Right atrium auricular region (tissue), 2 donors: ENCODE results near the gene SCYGR2. TPM values are rescaled to one million over a fixed set of nuclear protein-coding genes. Genes with fewer than 3 reads are reported as not detected.

ENCODE experiments used
- DNase-seq: peaks from one replicate; pipeline ENCODE4 v3.0.0-alpha.2; 2019; ENCODE audit warnings: low spot score
- H3K27ac ChIP-seq, 2 donors: fragments of 200-600 bp; sonication (generic); 1 replicate in 1 of 2; 2 replicates in 1 of 2; pipeline ENCODE4 v1.5.1; 2016 to 2019
- H3K27me3 ChIP-seq, 2 donors: fragments of 200-600 bp; sonication (generic); one replicate each; pipeline versions ENCODE4 v1.5.1 to v1.6.0; 2017 to 2019
- H3K36me3 ChIP-seq: fragments of 200-600 bp; sonication (generic); one replicate; pipeline ENCODE4 v1.5.1; 2016
- H3K4me1 ChIP-seq, 2 donors: fragments of 200-600 bp; sonication (generic); one replicate each; pipeline versions ENCODE4 v1.5.1 to v1.6.0; 2017 to 2019
- H3K4me3 ChIP-seq, 2 donors: fragments of 200-600 bp; sonication (generic); 1 replicate in 1 of 2; 2 replicates in 1 of 2; pipeline ENCODE4 v1.5.1; 2017 to 2019; ENCODE audit warnings: mild to moderate bottlenecking in 1 of 2, moderate library complexity in 1 of 2
- H3K9me3 ChIP-seq, 2 donors: fragments of 200-600 bp; sonication (generic); one replicate each; pipeline ENCODE4 v1.5.1; 2019
- total RNA-seq, 2 donors: library from RNA; depleted of rRNA; stranded (reverse); fragments of >200 nt; gene quantifications; one replicate each; pipeline ENCODE4 v1.1.0, GENCODE V29; 2016
- TF ChIP-seq, protein P1 (sequence below), 2 donors: fragments of 200-600 bp; sonication (generic); IDR thresholded peaks; one replicate each; pipeline ENCODE4 v1.5.1; 2019; ENCODE audit warnings: antibody characterized with exemption in 2 of 2

SCYGR2 gene
- total RNA-seq, 2 donors from 2014 or later = not detected

DNA sequence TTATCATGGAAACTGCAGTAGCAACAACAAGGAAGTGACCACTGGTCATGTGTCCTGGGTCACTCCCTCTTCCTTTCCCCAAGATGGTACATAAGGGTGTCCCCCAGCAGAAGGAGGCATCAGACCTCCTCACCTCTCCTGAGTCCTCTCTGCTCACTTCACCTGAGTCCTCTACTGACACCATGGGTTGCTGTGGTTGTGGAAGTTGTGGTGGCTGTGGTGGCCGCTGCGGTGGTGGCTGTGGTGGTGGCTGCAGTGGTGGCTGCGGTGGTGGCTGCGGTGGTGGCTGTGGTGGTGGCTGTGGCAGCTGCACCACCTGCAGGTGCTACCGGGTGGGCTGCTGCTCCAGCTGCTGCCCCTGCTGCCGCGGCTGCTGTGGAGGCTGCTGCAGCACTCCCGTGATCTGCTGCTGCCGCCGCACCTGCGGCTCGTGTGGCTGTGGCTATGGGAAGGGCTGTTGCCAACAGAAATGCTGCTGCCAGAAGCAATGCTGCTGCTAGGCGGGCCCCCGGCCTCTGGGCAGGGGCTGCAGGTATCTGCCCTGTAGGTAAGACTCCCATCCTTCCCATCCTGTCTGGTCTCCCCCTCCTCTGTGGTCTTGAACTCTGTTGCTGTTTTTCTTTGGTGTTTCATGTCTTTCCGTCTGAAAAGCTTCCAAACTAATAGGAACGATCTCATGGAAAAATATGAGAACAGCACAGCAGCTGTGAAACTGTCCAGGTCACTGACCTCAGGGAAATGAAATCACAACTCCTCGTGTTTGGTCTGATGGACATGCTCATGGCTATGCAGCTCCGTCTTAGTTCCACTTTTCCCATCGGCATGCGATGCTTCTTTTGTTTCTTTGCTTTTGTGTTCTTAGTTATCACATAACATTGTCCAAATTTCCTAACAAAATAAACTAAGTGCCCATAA is 18.9 kb downstream of the SCYGR2 start, which contains the start of gene SCYGR4:
SCYGR4 (plus strand) TSS at position 183 of the 915 bp plus-strand sequence; CDS start at position 183, 0 bp downstream.
- H3K27me3 ChIP-seq = no peaks in the 10 kb centered on the region
- H3K4me1 ChIP-seq = no peaks in the 10 kb centered on the region
- TF ChIP-seq, protein P1, sequence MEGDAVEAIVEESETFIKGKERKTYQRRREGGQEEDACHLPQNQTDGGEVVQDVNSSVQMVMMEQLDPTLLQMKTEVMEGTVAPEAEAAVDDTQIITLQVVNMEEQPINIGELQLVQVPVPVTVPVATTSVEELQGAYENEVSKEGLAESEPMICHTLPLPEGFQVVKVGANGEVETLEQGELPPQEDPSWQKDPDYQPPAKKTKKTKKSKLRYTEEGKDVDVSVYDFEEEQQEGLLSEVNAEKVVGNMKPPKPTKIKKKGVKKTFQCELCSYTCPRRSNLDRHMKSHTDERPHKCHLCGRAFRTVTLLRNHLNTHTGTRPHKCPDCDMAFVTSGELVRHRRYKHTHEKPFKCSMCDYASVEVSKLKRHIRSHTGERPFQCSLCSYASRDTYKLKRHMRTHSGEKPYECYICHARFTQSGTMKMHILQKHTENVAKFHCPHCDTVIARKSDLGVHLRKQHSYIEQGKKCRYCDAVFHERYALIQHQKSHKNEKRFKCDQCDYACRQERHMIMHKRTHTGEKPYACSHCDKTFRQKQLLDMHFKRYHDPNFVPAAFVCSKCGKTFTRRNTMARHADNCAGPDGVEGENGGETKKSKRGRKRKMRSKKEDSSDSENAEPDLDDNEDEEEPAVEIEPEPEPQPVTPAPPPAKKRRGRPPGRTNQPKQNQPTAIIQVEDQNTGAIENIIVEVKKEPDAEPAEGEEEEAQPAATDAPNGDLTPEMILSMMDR (IDR thresholded peaks at IDR 0.05) = no peak
- no peak for DNase-seq
- no peak within 1 kb of the TSS for H3K27ac ChIP-seq
- H3K9me3 ChIP-seq = peaks cover 0 to 6% of the 10 kb centered on the region in 2 donors
- no peak within 1 kb of the TSS for H3K4me3 ChIP-seq
- no peaks in the 10 kb centered on the region for H3K36me3 ChIP-seq

DNA sequence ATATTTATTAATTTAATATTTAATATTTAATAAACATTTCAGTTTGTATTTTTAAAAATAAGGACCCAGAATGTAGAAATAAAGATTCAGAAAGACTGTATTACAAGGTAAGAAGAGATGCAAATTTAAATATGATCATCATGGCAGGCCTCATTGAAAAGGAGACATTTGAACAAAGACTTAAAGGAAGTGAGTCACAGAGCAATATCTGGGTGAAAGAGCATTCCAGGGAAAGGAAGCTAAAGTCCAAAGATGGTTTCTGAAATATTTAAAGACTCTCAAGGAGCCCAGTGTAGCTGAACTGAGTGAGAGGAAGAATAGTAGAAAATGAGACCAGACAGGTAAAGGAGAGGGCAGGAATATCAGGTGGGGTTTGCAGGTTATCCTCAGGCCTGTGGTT is 24.5 kb downstream of the SCYGR2 start:
- DNase-seq = no peak
- TF ChIP-seq, protein P1 (IDR thresholded peaks at IDR 0.05) = no peak

DNA sequence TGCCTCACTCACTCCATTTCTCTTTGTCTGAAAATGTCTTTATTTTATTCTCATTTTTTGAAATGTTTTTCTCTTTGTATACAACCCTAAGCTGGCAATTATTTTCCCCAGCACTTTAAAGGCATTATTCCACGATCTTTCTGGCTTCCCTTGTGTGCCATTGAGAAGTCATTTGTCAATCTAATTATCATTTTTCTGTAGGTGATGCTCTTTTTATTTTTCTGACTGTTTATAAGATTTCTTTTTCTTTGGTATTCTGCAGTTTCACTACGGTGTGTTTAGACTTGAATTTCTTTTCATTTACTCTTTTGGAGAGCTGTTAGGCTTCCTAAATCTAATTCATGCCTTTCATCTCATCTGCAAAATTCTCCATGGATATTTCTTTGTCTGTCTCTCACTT is 26.7 kb downstream of the SCYGR2 start:
- Histone ChIP-seq H3K27me3 (no peaks in the 10 kb centered on the region), H3K4me1 (no peaks in the 10 kb centered on the region), H3K4me3 (no peak overlapping the region), H3K36me3 (no peaks in the 10 kb centered on the region), H3K27ac (no peak overlapping the region), H3K9me3 (peaks cover 0 to 9% of the 10 kb centered on the region in 2 donors)
- DNase-seq = no peak
- TF ChIP-seq, protein P1 (IDR thresholded peaks at IDR 0.05) = no peak

More for the DNA sequence above, 24.5 kb downstream of the SCYGR2 start:
- H3K4me1 ChIP-seq = no peaks in the 10 kb centered on the region
- H3K27me3 ChIP-seq = no peaks in the 10 kb centered on the region
- no peak overlapping the region for H3K4me3 ChIP-seq
- H3K9me3 ChIP-seq = peaks cover 0 to 9% of the 10 kb centered on the region in 2 donors
- H3K36me3 ChIP-seq = no peaks in the 10 kb centered on the region
- no peak overlapping the region for H3K27ac ChIP-seq

DNA sequence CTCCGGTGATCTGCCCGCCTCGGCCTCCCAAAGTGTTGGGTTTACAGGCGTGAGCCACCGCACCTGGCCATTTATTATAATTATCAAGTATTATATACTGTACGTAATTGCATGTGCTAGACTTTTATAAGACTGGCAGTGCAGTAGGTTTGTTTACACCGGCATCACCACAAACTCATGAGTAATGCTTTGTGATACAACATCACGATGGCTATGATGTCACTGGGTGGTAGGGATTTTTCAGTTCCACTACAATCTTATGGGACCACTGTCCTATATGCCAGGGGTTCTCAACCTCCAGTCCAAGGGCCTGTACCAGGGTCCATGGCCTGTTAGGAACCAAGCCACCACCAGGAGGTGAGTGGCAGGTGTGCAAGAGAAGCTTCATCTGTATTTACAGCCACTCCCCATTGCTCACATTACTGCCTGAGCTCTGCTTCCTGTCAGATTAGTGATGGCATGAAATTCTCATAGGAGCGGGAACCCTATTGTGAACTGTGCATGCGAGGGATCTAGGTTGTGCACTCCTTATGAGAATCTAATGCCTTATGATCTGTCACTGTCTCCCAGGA is 28.0 kb downstream of the SCYGR2 start:
- H3K9me3 ChIP-seq = peaks cover 0 to 9% of the 10 kb centered on the region in 2 donors
- DNase-seq = no peak
- TF ChIP-seq, protein P1 (IDR thresholded peaks at IDR 0.05) = no peak
- H3K27ac ChIP-seq = no peak overlapping the region
- no peaks in the 10 kb centered on the region for H3K4me1 ChIP-seq
- no peaks in the 10 kb centered on the region for H3K36me3 ChIP-seq
- no peaks in the 10 kb centered on the region for H3K27me3 ChIP-seq
- H3K4me3 ChIP-seq = no peak overlapping the region

DNA sequence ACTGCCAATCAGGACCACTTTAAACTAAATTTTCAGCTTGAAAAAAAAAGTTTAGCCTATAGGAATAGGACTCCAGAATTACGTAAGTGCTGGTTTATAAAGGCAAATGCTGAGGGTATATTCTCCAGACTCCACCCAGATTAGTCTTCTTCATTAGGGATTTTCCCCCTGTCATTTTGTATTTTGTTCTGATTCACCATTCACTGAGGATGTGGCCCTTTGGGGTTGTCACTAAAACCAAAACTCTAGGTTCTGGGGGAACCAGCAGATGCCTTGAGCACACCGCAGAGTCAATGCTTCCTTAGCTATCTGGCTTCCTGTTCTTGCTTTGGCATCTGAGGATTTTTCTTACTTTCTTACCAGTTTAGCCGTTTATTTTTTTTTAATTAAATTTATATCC is 29.1 kb downstream of the SCYGR2 start:
- DNase-seq = no peak
- TF ChIP-seq, protein P1 (IDR thresholded peaks at IDR 0.05) = no peak
- no peak overlapping the region for H3K4me3 ChIP-seq

More for the DNA sequence above, 29.1 kb downstream of the SCYGR2 start:
- Histone ChIP-seq H3K27ac (no peak overlapping the region), H3K4me1 (no peaks in the 10 kb centered on the region), H3K9me3 (peaks cover 0 to 1% of the 10 kb centered on the region in 2 donors), H3K27me3 (no peaks in the 10 kb centered on the region), H3K36me3 (no peaks in the 10 kb centered on the region)
